K562 (cell line): Measurements from ENCODE around the gene TAF10. TPM values are rescaled to one million over a fixed set of nuclear protein-coding genes. Genes with fewer than 3 reads are reported as not detected.

Experiments
- ATAC-seq: fragments of 200-7000 bp; cut with Tn5 transposase; 3 replicates; pipeline ENCODE4 v1.9.1; 2020; ENCODE audit warnings: moderate library complexity
- BruUV-seq: library from RNA; stranded (reverse); fragments of 400-500 nt; replicated peaks from 2 replicates; lab custom pipeline; 2021; lab: Mats Ljungman, UMichigan
- CTCF ChIA-PET: fragments of 300-600 bp; formaldehyde crosslinking; extraction: SDS; loops from one replicate; lab custom pipeline; 2021; ENCODE audit warnings: low intra/inter-chr PET ratio; lab: Yijun Ruan, JAX
- POLR2A ChIA-PET: fragments of 300-600, 350-650 bp; sonication (Branson Sonifier 250); formaldehyde crosslinking; extraction: SDS; loops from one replicate; lab custom pipeline; 2021; ENCODE audit warnings: antibody characterized with exemption, inconsistent platforms; lab: Yijun Ruan, JAX
- DNase-seq, 4 experiments: peaks; one replicate each; pipeline versions ENCODE4 v3.0.0 to v3.0.0-alpha.2; 2011 to 2018; ENCODE audit warnings: low spot score in 3 of 4, mixed read lengths in 3 of 4; ENCODE audit errors: extremely low read depth in 1 of 4
- FAIRE-seq: peaks from 2 replicates; lab custom pipeline; 2011; peaks lifted over from hg19 to GRCh38; lab: Jason Lieb, UNC
- H2AFZ ChIP-seq: 2 replicates; pipeline ENCODE4 v1.6.0; 2011; ENCODE audit warnings: low read depth, low read length, control low read depth, inconsistent platforms
- H3K27ac ChIP-seq: fragments of 200-600 bp; 3 replicates; pipeline ENCODE4 v1.8.0; 2011; ENCODE audit warnings: low read depth, mild to moderate bottlenecking, control low read depth, inconsistent platforms, low read length, moderate library complexity, mixed read lengths; ENCODE audit errors: extremely low read depth
- H3K27me3 ChIP-seq, 2 experiments: fragments of 300-600 bp in 1 of 2; 2 replicates in 1 of 2; 3 replicates in 1 of 2; pipeline versions ENCODE4 v1.6.0 to v1.8.0; 2011; ENCODE audit warnings: inconsistent platforms in 2 of 2, low read length in 2 of 2, mild to moderate bottlenecking in 1 of 2, mixed read lengths in 1 of 2, moderate library complexity in 1 of 2; ENCODE audit not compliant: control insufficient read depth in 2 of 2, insufficient read depth in 2 of 2
- H3K36me3 ChIP-seq: fragments of 300-600 bp; 3 replicates; pipeline ENCODE4 v1.8.0; 2011; ENCODE audit warnings: mild to moderate bottlenecking, low read length, inconsistent platforms; ENCODE audit not compliant: control insufficient read depth, insufficient read depth
- H3K4me1 ChIP-seq, 2 experiments: fragments of 200-600 bp in 1 of 2; replicated peaks in 1 of 2; 2 replicates in 1 of 2; 3 replicates in 1 of 2; pipeline versions ENCODE4 v1.5.1 to v1.8.0; 2011; ENCODE audit warnings: inconsistent platforms in 2 of 2, low read length in 2 of 2, mild to moderate bottlenecking in 1 of 2, mixed read lengths in 1 of 2, moderate library complexity in 1 of 2; ENCODE audit not compliant: control insufficient read depth in 2 of 2, insufficient read depth in 2 of 2
- H3K4me2 ChIP-seq: 2 replicates; pipeline ENCODE4 v1.6.1; 2011; ENCODE audit warnings: low read length, control low read depth, inconsistent platforms, mixed read lengths; ENCODE audit not compliant: insufficient read depth
- H3K4me3 ChIP-seq: fragments of 200-600 bp; sonication (generic), shearing (Covaris generic); 2 replicates; pipeline ENCODE4 v1.5.1; 2016; ENCODE audit warnings: control low read depth, inconsistent platforms
- H3K79me2 ChIP-seq: fragments of 200-600 bp; 3 replicates; pipeline ENCODE4 v1.8.0; 2011; ENCODE audit warnings: low read length, inconsistent platforms; ENCODE audit not compliant: control insufficient read depth, insufficient read depth
- H3K9ac ChIP-seq, 2 experiments: 2 replicates each; pipeline versions ENCODE4 v1.6.0 to v1.6.1; 2011; ENCODE audit warnings: low read depth in 2 of 2, low read length in 2 of 2, control low read depth in 1 of 2, inconsistent platforms in 1 of 2, mild to moderate bottlenecking in 1 of 2, mixed read lengths in 1 of 2; ENCODE audit not compliant: insufficient read depth in 1 of 2
- H3K9me1 ChIP-seq: one replicate; pipeline ENCODE4 v1.6.0; 2011; ENCODE audit warnings: inconsistent platforms, mild to moderate bottlenecking, low read length, moderate library complexity; ENCODE audit not compliant: control insufficient read depth, insufficient read depth
- H3K9me3 ChIP-seq: replicated peaks from 2 replicates; pipeline ENCODE4 v1.5.1; 2011; ENCODE audit warnings: low read depth, low read length, inconsistent platforms; ENCODE audit not compliant: control insufficient read depth, insufficient read depth
- H4K20me1 ChIP-seq: replicated peaks from 2 replicates; pipeline ENCODE4 v1.6.1; 2011; ENCODE audit warnings: low read length, inconsistent platforms, mixed read lengths; ENCODE audit not compliant: control insufficient read depth, insufficient read depth
- BRF1 ChIP-seq: IDR thresholded peaks from 3 replicates; pipeline ENCODE4 v1.6.1; 2011; ENCODE audit warnings: borderline replicate concordance, mild to moderate bottlenecking; ENCODE audit not compliant: insufficient read length; ENCODE audit errors: extremely low read depth
- CBFB ChIP-seq: sonication (generic); formaldehyde crosslinking; IDR thresholded peaks from 2 replicates; pipeline ENCODE4 v1.4.0; 2020; ENCODE audit warnings: mild to moderate bottlenecking, missing genetic modification reagents
- CTCF ChIP-seq, 3 experiments: IDR thresholded peaks in 2 of 3; conservative IDR thresholded peaks in 1 of 3; 2 replicates each; pipeline ENCODE4 v1.5.1; 2011 to 2012; ENCODE audit warnings: low read length in 3 of 3, mild to moderate bottlenecking in 3 of 3, control low read depth in 2 of 3, improper control_type of control experiment in 1 of 3, inconsistent platforms in 1 of 3, low read depth in 1 of 3, mixed read lengths in 1 of 3, moderate library complexity in 1 of 3; ENCODE audit not compliant: insufficient read depth in 2 of 3
- HOXB6 ChIP-seq: fragments of 250-450 bp; sonication (Bioruptor Pico); IDR thresholded peaks from 2 replicates; pipeline ENCODE4 v1.5.1; 2022; ENCODE audit warnings: mild to moderate bottlenecking, borderline replicate concordance
- MTA3 ChIP-seq: fragments of 450-650 bp; formaldehyde crosslinking; IDR thresholded peaks from 2 replicates; pipeline ENCODE4 v1.6.1; 2017; ENCODE audit warnings: mild to moderate bottlenecking, borderline replicate concordance
- MXD1 ChIP-seq: fragments of 250-450 bp; sonication (Bioruptor Pico); IDR thresholded peaks from 2 replicates; pipeline ENCODE4 v1.8.0; 2021; ENCODE audit warnings: borderline replicate concordance, mild to moderate bottlenecking, moderate library complexity; ENCODE audit not compliant: poor library complexity, severe bottlenecking
- RAD21 ChIP-seq, 2 experiments: fragments of 250-450 bp in 1 of 2; fragments of 450-650 bp in 1 of 2; sonication (Bioruptor Pico) in 1 of 2; formaldehyde crosslinking in 1 of 2; IDR thresholded peaks in 1 of 2; conservative IDR thresholded peaks in 1 of 2; 2 replicates each; pipeline versions ENCODE4 v1.4.0 to v1.8.0; 2020 to 2022; ENCODE audit warnings: mild to moderate bottlenecking in 2 of 2, moderate library complexity in 1 of 2
- TCF3 ChIP-seq: sonication (generic); formaldehyde crosslinking; IDR thresholded peaks from 2 replicates; pipeline ENCODE4 v1.4.0; 2020; ENCODE audit warnings: mild to moderate bottlenecking, missing genetic modification reagents
- TCF7 ChIP-seq: sonication (generic); IDR thresholded peaks from 2 replicates; pipeline ENCODE4 v1.6.1; 2016; ENCODE audit warnings: antibody characterized with exemption, borderline replicate concordance
- TEAD1 ChIP-seq, 2 experiments: fragments of 450-650 bp in 1 of 2; sonication (generic) in 1 of 2; formaldehyde crosslinking; IDR thresholded peaks; 2 replicates each; pipeline versions ENCODE4 v1.4.0 to v1.8.0; 2020 to 2022; ENCODE audit warnings: mild to moderate bottlenecking in 2 of 2, missing genetic modification reagents in 1 of 2
- ZNF134 ChIP-seq: fragments of 250-450 bp; sonication (Bioruptor Pico); conservative IDR thresholded peaks from 2 replicates; pipeline ENCODE4 v1.4.0; 2020
- ZNF398 ChIP-seq: fragments of 250-450 bp; sonication (Bioruptor Pico); IDR thresholded peaks from 2 replicates; pipeline ENCODE4 v1.8.0; 2021; ENCODE audit warnings: moderate library complexity, mild to moderate bottlenecking, inconsistent platforms
- ZNF444 ChIP-seq: fragments of 250-450 bp; sonication (Bioruptor Pico); IDR thresholded peaks from 2 replicates; pipeline ENCODE4 v1.4.0; 2020; ENCODE audit warnings: mild to moderate bottlenecking, moderate library complexity
- WGBS: fragments of 100-300 bp; shearing (Covaris generic); methylation state at CpG from one replicate; pipeline ENCODE4 v1.1.6; 2016; ENCODE audit warnings: low coverage, mixed read lengths; ENCODE audit not compliant: insufficient coverage; ENCODE audit errors: missing lambda C conversion rate; 5-methylcytosine and 5-hydroxymethylcytosine counted together
- in situ Hi-C: fragments of 300-500 bp; cut with MboI; formaldehyde crosslinking; loops from 4 replicates; pipeline ENCODE4 v1.15.0; 2018; ENCODE audit warnings: inconsistent platforms, mixed read lengths
- intact Hi-C: fragments of 100-400 bp; cut with micrococcal nuclease; formaldehyde crosslinking; loops from 2 replicates; pipeline ENCODE4 v1.14.2; 2022
- polyA plus RNA-seq, 8 experiments: library from polyadenylated mRNA; depleted of rRNA in 4 of 8; stranded (reverse) in 5 of 8; unstranded in 3 of 8; fragments of >200 nt; fragmentation: Nextera tagmentation in 2 of 8; fragmentation: Illumina TruSeq in 1 of 8; extraction: Ambion mirVana in 2 of 8; extraction: Trizol in 1 of 8; gene quantifications; 2 replicates each; pipeline versions ENCODE4 v1.2.1 to v1.2.3, GENCODE V29; 2011 to 2014; ENCODE audit warnings: inconsistent platforms in 1 of 8, missing spikeins in 1 of 8
- total RNA-seq, 7 experiments: library from RNA; depleted of rRNA in 6 of 7; stranded (reverse); fragments of >200 nt in 6 of 7; fragmentation: Illumina TruSeq in 2 of 7; extraction: Trizol in 2 of 7; gene quantifications; 2 replicates each; pipeline versions ENCODE4 v1.2.1 to v1.2.3, GENCODE V29; 2011 to 2021; ENCODE audit warnings: low replicate concordance in 1 of 7

TAF10 gene
- total and polyA plus RNA-seq, 9 of the 15 experiments (the other 6 are each of a cell fraction or from before 2014, with no cell fraction given), result 19.5 to 197 (median 121) TPM

GRCh38 chr11:6640036-6640984, 28.3 kb upstream of the TAF10 start (continued):
- TF ChIP-seq TCF3 (CRISPR knock-in tag) (no peak), HOXB6 (CRISPR knock-in tag) (no peak), TCF7 (no peak), MTA3 (no peak), CTCF (IDR thresholded peaks at IDR 0.05 in 2 of 3, conservative IDR thresholded peaks at IDR 0.05 in 1 of 3; ENCODE audit: insufficient read depth in 2 of 3, low read depth in 1 of 3, low read length in 3 of 3) (no peak), CBFB (CRISPR knock-in tag) (no peak)

- ChIA-PET POLR2A (interaction anchor here (0.7 to 2.9 kb wide), 2 partner anchors 10 to 73 kb away, joined by 3 to 12 read pairs; no protein-coding TSS in a partner anchor), CTCF (no interaction called here)
- TF ChIP-seq ZNF444 (CRISPR knock-in tag) (no peak), RAD21 (CRISPR knock-in tag; conservative IDR thresholded peaks at IDR 0.05 in 1 of 2, IDR thresholded peaks at IDR 0.05 in 1 of 2) (peak; percentile 32 to 78; a peak in 3 of 4 replicates), TEAD1 (CRISPR knock-in tag; IDR thresholded peaks at IDR 0.05) (no peak), ZNF134 (peak; percentile 71; the same call in 1 of the 2 replicates), ZNF398 (CRISPR knock-in tag) (no peak), MXD1 (CRISPR knock-in tag) (no peak), BRF1 (no peak)
Observed at GRCh38 chr11:6638429-6638828, 26.4 kb upstream of the TAF10 start.

More at GRCh38 chr11:6638429-6638828, 26.4 kb upstream of the TAF10 start:
- DNase-seq, result peak in 2 of 4 experiments; percentile 51 to 54
- in situ Hi-C loops, result no loop called here
- intact Hi-C loops, result loop anchor here (1.0 to 10.0 kb wide), 4 partner anchors 20 to 264 kb away; partner anchors contain the start of gene TPP1
- no peaks in the 10 kb centered on the region for H3K36me3 ChIP-seq
- no peaks in the 10 kb centered on the region for H3K27me3 ChIP-seq
- no peak overlapping the region for H3K4me3 ChIP-seq
- peak overlapping the region; percentile 10; the same call in 1 of the 2 replicates for H2AFZ ChIP-seq
- H3K9me3 ChIP-seq, result no peaks in the 10 kb centered on the region
- no peaks in the 10 kb centered on the region for H3K9me1 ChIP-seq
- no peak overlapping the region for H3K9ac ChIP-seq
- peak; percentile 79 for ATAC-seq
- H3K79me2 ChIP-seq, result no peaks in the 10 kb centered on the region
- peak; percentile 57 for FAIRE-seq
- H3K27ac ChIP-seq, result no peak overlapping the region
- 32% methylated on average over 4 of the region's 4 CpGs for WGBS
- peaks cover 30 to 38% of the 10 kb centered on the region in 2 experiments for H3K4me1 ChIP-seq
- no TSS peak for BruUV-seq
- H3K4me2 ChIP-seq, result no peak overlapping the region
- no peaks in the 10 kb centered on the region for H4K20me1 ChIP-seq
